D721Med (cell line): ENCODE measurements around the gene CCDC187.
A peak's percentile ranks its signal among the peaks of the same experiment; 100 is the strongest.

Experiments
- DNase-seq: peaks from one replicate; pipeline ENCODE4 v3.0.0; 2011; ENCODE audit warnings: low spot score; ENCODE audit not compliant: insufficient read length
- FAIRE-seq: peaks from 2 replicates; lab custom pipeline; 2011; peaks lifted over from hg19 to GRCh38; lab: Jason Lieb, UNC
- TF ChIP-seq, protein P1 (sequence below): IDR thresholded peaks from 2 replicates; pipeline ENCODE4 v1.5.1; 2012; ENCODE audit warnings: mild to moderate bottlenecking, control low read depth; ENCODE audit not compliant: insufficient read depth; ENCODE audit errors: missing control alignments

Gene CCDC187

DNA sequence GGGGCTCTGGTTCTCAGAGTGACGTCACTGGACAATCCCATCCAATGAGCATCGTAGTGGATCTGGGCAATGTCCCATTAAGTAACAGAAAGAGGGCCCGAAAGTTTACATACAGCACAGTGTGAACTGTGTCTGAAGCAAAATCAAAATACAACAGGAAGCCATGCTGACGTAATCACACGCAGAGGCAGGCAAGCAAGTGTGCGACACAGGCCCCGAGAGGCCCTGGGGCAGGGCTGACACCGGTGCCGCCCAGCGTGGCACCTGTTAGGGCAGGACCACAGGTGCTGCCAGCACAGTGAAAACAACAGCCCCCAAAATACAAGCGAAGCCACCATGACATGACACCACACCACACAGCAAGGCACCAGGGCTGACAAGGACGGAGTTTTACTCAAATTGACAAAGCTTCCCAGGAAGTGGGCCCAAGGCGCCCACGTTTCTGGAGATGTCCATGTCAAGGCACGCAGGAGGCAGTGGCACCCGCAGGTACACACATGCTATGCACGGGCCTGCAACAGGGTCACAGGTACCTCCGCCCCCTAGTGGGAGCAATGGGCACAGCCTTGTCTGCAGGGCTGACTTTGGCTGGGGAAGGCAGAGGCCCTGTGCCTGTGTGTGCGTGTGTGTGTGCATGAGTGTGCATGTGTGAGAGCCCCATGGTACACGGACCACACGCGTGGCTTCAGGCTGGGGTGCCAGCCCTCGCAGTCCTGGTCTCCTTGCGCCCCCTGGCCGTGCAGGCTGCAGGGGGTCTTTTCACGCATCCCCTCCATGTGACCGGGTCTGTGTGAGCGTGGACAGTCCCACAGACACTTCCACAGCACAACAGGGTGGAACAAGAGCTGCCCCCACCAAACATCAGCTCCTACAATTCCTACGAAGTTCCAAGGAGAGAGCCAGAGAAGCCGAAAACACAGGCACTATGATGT, 77.9 kb downstream of the CCDC187 start:
- TF ChIP-seq, protein P1, sequence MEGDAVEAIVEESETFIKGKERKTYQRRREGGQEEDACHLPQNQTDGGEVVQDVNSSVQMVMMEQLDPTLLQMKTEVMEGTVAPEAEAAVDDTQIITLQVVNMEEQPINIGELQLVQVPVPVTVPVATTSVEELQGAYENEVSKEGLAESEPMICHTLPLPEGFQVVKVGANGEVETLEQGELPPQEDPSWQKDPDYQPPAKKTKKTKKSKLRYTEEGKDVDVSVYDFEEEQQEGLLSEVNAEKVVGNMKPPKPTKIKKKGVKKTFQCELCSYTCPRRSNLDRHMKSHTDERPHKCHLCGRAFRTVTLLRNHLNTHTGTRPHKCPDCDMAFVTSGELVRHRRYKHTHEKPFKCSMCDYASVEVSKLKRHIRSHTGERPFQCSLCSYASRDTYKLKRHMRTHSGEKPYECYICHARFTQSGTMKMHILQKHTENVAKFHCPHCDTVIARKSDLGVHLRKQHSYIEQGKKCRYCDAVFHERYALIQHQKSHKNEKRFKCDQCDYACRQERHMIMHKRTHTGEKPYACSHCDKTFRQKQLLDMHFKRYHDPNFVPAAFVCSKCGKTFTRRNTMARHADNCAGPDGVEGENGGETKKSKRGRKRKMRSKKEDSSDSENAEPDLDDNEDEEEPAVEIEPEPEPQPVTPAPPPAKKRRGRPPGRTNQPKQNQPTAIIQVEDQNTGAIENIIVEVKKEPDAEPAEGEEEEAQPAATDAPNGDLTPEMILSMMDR = peak; percentile 86
- no peak for FAIRE-seq

DNA sequence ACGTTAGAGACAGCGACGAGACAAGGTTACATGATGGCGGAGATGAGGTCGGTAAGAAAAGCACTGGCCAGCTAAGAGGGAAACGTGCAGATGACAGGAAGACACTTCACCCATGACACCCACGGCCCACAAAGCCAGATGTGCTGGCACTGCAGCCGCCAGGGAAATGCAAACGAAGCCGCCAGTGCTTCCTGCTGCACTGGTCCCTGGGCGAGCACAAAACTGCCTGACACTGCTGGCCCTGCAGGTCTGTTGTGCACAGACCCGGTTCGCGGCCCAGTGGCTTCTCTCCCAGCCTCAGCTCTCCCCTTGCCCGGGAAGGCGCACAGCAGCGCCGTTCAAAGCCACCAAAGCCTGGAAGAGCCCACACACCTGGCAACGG, 78.5 kb downstream of the CCDC187 start:
- DNase-seq (no peak), FAIRE-seq (no peak)

More for the DNA sequence above, 77.9 kb downstream of the CCDC187 start:
- no peak for DNase-seq

DNA sequence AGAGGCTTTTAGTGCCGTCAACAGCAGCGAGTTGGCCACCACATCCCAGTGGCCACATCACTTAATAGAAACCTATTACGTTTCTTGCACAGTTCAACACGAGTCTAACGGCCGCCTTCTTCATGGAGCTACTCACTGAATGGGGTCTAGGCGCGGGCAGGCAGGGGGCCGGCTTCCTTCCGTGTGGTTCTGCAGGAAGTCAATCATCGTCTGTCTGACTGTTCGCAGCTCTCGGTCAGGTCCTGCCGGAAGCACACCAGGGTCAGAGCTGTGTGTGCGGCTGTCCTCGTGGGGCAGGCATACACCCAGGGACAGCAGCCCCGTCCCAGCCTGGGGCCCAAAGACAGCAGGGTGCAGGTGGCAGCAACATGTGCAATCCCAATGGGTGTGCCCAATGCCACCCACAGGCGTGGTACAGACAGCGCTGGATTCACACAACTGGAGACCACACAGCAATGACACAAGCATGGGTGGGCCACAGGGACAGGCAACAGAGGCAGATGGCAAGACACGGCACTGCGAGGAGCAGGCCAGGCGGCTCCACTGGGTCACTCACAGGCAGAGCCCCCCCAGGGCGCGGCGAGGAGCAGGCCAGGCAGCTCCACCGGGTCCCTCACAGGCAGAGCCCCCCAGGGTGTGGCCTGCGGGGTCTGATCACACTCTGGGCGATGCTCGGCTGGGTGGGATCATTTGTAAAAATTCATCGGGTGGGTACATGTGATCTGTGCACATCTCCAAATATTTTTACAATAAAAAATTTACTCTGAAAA, 79.8 kb downstream of the CCDC187 start:
- TF ChIP-seq, protein P1 = no peak
- no peak for FAIRE-seq
- DNase-seq = no peak

More for the DNA sequence above, 78.5 kb downstream of the CCDC187 start:
- TF ChIP-seq, protein P1 = no peak

DNA sequence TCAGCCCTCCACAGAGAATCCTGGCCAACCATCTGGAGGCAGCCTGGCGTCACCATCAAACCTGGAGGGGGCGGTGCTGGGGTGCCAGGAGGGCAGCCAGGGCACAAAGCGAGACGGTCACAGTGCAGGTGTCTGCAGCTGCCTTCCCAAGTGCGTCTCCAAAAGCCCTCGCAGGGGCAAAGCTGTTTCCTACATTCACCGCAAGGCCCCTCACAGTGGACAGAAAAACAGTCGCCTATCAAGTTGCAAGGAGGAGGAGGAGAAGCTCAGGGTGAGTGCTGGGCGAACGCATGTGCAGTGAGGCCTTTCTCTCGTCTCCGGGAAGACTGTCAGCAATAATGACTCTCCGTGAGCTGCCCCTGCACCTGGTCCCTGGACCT, 81.0 kb downstream of the CCDC187 start:
- TF ChIP-seq, protein P1 = no peak
- DNase-seq (no peak), FAIRE-seq (no peak)

DNA sequence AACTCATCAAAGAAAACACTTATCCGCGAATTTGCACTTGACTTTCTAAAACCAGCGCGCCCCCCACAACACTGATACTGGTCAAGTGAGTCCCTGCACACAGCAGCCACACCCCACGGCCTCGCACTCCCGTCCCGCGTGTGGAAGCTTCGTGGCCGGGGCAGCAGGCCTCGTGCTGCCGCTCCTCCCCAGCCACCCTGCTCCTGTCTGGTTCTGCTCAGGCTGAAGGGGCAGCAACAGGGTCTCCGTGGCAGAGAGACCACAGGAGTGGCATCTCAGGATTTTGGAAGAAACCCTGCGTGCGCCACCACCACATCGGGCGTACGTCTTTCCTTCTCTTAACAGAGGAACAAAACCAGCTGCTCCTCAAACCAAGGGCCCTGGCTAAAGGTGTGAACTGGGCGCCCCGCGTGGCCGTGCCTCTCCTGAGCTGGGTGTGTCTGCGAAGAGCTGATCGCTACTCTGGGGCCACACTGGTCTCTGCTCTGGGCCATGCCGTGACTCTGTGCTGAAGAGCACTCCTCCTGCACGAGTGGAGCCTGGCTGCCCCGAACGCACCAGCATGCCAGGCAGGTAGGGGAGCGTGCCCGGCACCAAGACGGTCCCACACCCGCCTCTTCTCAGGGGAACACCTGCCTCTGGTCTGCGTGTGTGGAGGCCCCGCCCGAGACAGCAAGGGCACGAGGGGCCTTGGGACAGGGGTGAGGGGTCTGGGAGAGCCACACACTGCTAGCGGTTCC, 81.6 kb downstream of the CCDC187 start:
- FAIRE-seq = no peak
- TF ChIP-seq, protein P1 = no peak

DNA sequence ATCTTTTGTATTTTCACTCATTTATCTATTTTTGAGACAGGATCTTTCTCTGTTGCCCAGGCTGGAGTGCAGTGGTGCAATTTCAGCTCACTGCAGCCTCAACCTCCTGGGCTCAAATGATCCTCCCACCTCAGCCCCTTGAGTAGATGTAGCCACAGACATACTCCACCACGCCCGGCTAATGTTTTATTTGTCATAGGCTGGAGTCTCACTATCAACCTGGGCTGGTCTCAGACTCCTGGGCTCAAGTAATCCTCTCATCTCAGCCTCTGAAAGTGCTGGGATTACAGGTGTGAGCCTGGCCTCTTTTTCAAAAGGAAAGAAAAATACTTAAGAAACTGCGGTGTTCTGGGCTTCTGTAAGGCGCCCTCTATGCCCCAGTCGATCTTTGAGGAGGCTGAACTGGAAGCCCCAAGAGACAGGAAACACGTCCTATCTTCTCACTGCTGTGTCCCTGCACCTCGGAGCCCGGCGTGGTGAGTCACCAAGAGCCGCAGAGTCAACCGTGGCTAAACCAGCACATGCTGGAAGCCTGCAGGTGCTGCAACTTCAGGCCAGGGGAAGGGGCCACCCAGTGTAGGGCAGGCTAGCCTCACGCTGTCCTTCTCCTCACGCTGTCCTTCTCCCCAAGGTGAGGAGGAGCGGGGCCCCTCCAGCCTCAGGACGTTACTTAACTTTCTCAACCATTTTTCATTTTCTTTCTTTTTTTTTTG, 83.7 kb downstream of the CCDC187 start:
- TF ChIP-seq, protein P1 = no peak
- no peak for FAIRE-seq
- DNase-seq = no peak

More for the DNA sequence above, 81.6 kb downstream of the CCDC187 start:
- DNase-seq = no peak
